HepG2 (cell line): ENCODE data around the gene XPNPEP3. TPM values are rescaled to one million over a fixed set of nuclear protein-coding genes. Genes with fewer than 3 reads are reported as not detected.

ENCODE experiments used
- AGO2 ChIP-seq: fragments of 200-400 bp; formaldehyde crosslinking; optimal IDR thresholded peaks from 2 replicates; pipeline ENCODE3; 2017; ENCODE audit warnings: mild to moderate bottlenecking, low read depth, low read length, moderate library complexity
- ASH2L ChIP-seq: fragments of 300-600, 200-600 bp; sonication (generic); IDR thresholded peaks from 2 replicates; pipeline ENCODE4 v1.7.0; 2017; ENCODE audit warnings: low read depth, mild to moderate bottlenecking, moderate library complexity, mixed read lengths, low read length; ENCODE audit not compliant: insufficient read length
- CEBPZ ChIP-seq: IDR thresholded peaks from 2 replicates; pipeline ENCODE4 v1.6.1; 2012; ENCODE audit warnings: low read length, improper control_type of control experiment
- GATA4 ChIP-seq: sonication (generic); IDR thresholded peaks from 2 replicates; pipeline ENCODE4 v1.6.1; 2016; ENCODE audit warnings: antibody characterized with exemption, low read depth, borderline replicate concordance
- GMEB1 ChIP-seq: sonication (generic); formaldehyde crosslinking; IDR thresholded peaks from 2 replicates; pipeline ENCODE4 v1.5.1; 2020; ENCODE audit warnings: missing genetic modification reagents, mild to moderate bottlenecking, borderline replicate concordance
- KMT2B ChIP-seq: IDR thresholded peaks from 2 replicates; pipeline ENCODE4 v1.6.1; 2016; ENCODE audit warnings: missing genetic modification reagents, missing compliant biosample characterization
- NPAS2 ChIP-seq: sonication (generic); formaldehyde crosslinking; IDR thresholded peaks from 2 replicates; pipeline ENCODE4 v1.8.0; 2022; ENCODE audit warnings: mild to moderate bottlenecking, missing genetic modification reagents, borderline replicate concordance
- ONECUT2 ChIP-seq: sonication (generic); formaldehyde crosslinking; IDR thresholded peaks from 2 replicates; pipeline ENCODE4 v1.4.0; 2020; ENCODE audit warnings: missing genetic modification reagents
- RARG ChIP-seq: sonication (generic); formaldehyde crosslinking; IDR thresholded peaks from 2 replicates; pipeline ENCODE4 v1.4.0; 2020; ENCODE audit warnings: low read depth, mild to moderate bottlenecking, missing genetic modification reagents
- REPIN1 ChIP-seq: sonication (generic); formaldehyde crosslinking; IDR thresholded peaks from 2 replicates; pipeline ENCODE4 v1.8.0; 2022; ENCODE audit warnings: missing genetic modification reagents, low read depth, mild to moderate bottlenecking, borderline replicate concordance
- SP4 ChIP-seq: sonication (generic); formaldehyde crosslinking; IDR thresholded peaks from 2 replicates; pipeline ENCODE4 v1.8.1; 2023; ENCODE audit warnings: mild to moderate bottlenecking, missing genetic modification reagents
- TAF1 ChIP-seq: sonication (generic); formaldehyde crosslinking; IDR thresholded peaks from 2 replicates; pipeline ENCODE4 v1.4.0; 2020; ENCODE audit warnings: missing genetic modification reagents
- TBL1XR1 ChIP-seq: fragments of 150-350 bp; IDR thresholded peaks from 2 replicates; pipeline ENCODE4 v1.6.1; 2014; ENCODE audit warnings: borderline replicate concordance, low read length; ENCODE audit not compliant: partially characterized antibody
- TBX3 ChIP-seq: fragments of 450-650 bp; IDR thresholded peaks from 2 replicates; pipeline ENCODE4 v1.6.1; 2017; ENCODE audit warnings: antibody characterized with exemption, mild to moderate bottlenecking, inconsistent platforms, borderline replicate concordance
- USF2 ChIP-seq, 2 experiments: sonication (generic) in 1 of 2; formaldehyde crosslinking in 1 of 2; IDR thresholded peaks; 2 replicates each; pipeline versions ENCODE4 v1.5.1 to v1.6.1; 2011 to 2020; ENCODE audit warnings: borderline replicate concordance in 1 of 2, low read depth in 1 of 2, low read length in 1 of 2, mild to moderate bottlenecking in 1 of 2, missing genetic modification reagents in 1 of 2, moderate library complexity in 1 of 2
- ZNF10 ChIP-seq: sonication (generic); formaldehyde crosslinking; IDR thresholded peaks from 2 replicates; pipeline ENCODE4 v1.4.0; 2020; ENCODE audit warnings: mild to moderate bottlenecking, low read depth, missing genetic modification reagents, borderline replicate concordance
- ZNF335 ChIP-seq: sonication (generic); formaldehyde crosslinking; IDR thresholded peaks from 2 replicates; pipeline ENCODE4 v1.4.0; 2020; ENCODE audit warnings: missing genetic modification reagents
- ZNF446 ChIP-seq: sonication (generic); formaldehyde crosslinking; IDR thresholded peaks from 2 replicates; pipeline ENCODE4 v1.5.0; 2020; ENCODE audit warnings: mild to moderate bottlenecking, missing genetic modification reagents
- ZNF543 ChIP-seq: sonication (generic); formaldehyde crosslinking; IDR thresholded peaks from 2 replicates; pipeline ENCODE4 v1.4.0; 2020; ENCODE audit warnings: mild to moderate bottlenecking, missing genetic modification reagents
- ZNF556 ChIP-seq: sonication (generic); formaldehyde crosslinking; IDR thresholded peaks from 2 replicates; pipeline ENCODE4 v1.4.0; 2020; ENCODE audit warnings: mild to moderate bottlenecking, missing genetic modification reagents, borderline replicate concordance
- ZSCAN30 ChIP-seq: sonication (generic); formaldehyde crosslinking; IDR thresholded peaks from 2 replicates; pipeline ENCODE4 v1.5.0; 2020; ENCODE audit warnings: mild to moderate bottlenecking, missing genetic modification reagents
- polyA plus RNA-seq, 8 experiments: library from polyadenylated mRNA; depleted of rRNA in 3 of 8; stranded (reverse) in 7 of 8; unstranded in 1 of 8; fragments of >200 nt; fragmentation: Illumina TruSeq in 4 of 8; extraction: Trizol in 4 of 8; gene quantifications; 2 replicates each; pipeline versions ENCODE4 v1.2.1 to v1.2.3, GENCODE V29; 2011 to 2016; ENCODE audit warnings: low read depth in 4 of 8, missing spikeins in 1 of 8, mixed read lengths in 1 of 8; ENCODE audit not compliant: insufficient read depth in 1 of 8
- total RNA-seq, 5 experiments: library from RNA; depleted of rRNA; stranded (reverse); fragments of >200 nt; fragmentation: Illumina TruSeq; extraction: Trizol; gene quantifications; 2 replicates each; pipeline ENCODE4 v1.2.3, GENCODE V29; 2016; ENCODE audit warnings: low read depth in 1 of 5

Gene XPNPEP3
- total and polyA plus RNA-seq, 2 of the 13 experiments (the other 11 are each of a cell fraction or from before 2014, with no cell fraction given): 10.3 to 14.0 TPM

GRCh38 chr22:40856513-40857308 is at the start of gene XPNPEP3, which contains the start of gene ST13 (continued):
- TF ChIP-seq AGO2 (peak; percentile 32), ZSCAN30 (CRISPR knock-in tag) (0 out of 2 replicates have a peak, but pooled peaks have one; percentile 33), ONECUT2 (CRISPR knock-in tag) (peak; percentile 5; the same call in 1 of the 2 replicates), TAF1 (CRISPR knock-in tag) (peak; percentile 83), RARG (CRISPR knock-in tag) (no peak), ASH2L (peak; percentile 84), GATA4 (peak; percentile 31; the same call in 1 of the 2 replicates), SP4 (CRISPR knock-in tag) (peak; percentile 79), REPIN1 (CRISPR knock-in tag) (peak; percentile 57; the same call in 1 of the 2 replicates), TBX3 (no peak), USF2 (IDR thresholded peaks at IDR 0.05; ENCODE audit: low read depth, low read length) (peak; percentile 61), USF2 (CRISPR knock-in tag; IDR thresholded peaks at IDR 0.05; ENCODE audit: borderline replicate concordance) (peak; percentile 90; the same call in 1 of the 2 replicates), GMEB1 (CRISPR knock-in tag) (peak; percentile 88), ZNF556 (CRISPR knock-in tag) (peak; percentile 17; the same call in 1 of the 2 replicates), ZNF335 (CRISPR knock-in tag) (peak; percentile 100), TBL1XR1 (peak; percentile 37), ZNF10 (CRISPR knock-in tag) (no peak), CEBPZ (no peak), KMT2B (CRISPR knock-in tag) (peak; percentile 90), ZNF543 (CRISPR knock-in tag) (peak; percentile 79; the same call in 1 of the 2 replicates), ZNF446 (CRISPR knock-in tag) (no peak; the same call in 1 of the 2 replicates), NPAS2 (peak; percentile 60; the same call in 1 of the 2 replicates)
